H9 (cell line): ENCODE data around the gene VCAN. TPM values are rescaled to one million over a fixed set of nuclear protein-coding genes. Genes with fewer than 3 reads are reported as not detected.

Experiments used
- DNase-seq: peaks from one replicate; pipeline ENCODE4 v3.0.0-alpha.2; 2017
- H2AFZ ChIP-seq: one replicate; pipeline ENCODE4 v1.6.1; 2013; ENCODE audit warnings: mild to moderate bottlenecking, low read length, control low read depth, moderate library complexity
- H2AK5ac ChIP-seq: 2 replicates; pipeline ENCODE4 v1.6.1; 2013; ENCODE audit warnings: low read length, control low read depth, mixed read lengths; ENCODE audit not compliant: insufficient read length
- H2BK120ac ChIP-seq: one replicate; pipeline ENCODE4 v1.6.1; 2013; ENCODE audit warnings: low read depth, mild to moderate bottlenecking, low read length, control low read depth, inconsistent platforms; ENCODE audit not compliant: poor library complexity, severe bottlenecking
- H2BK12ac ChIP-seq: 2 replicates; pipeline ENCODE4 v1.6.1; 2013; ENCODE audit warnings: low read length, control low read depth, mixed read lengths, low read depth; ENCODE audit not compliant: insufficient read length
- H2BK15ac ChIP-seq: 2 replicates; pipeline ENCODE4 v1.6.1; 2013; ENCODE audit warnings: low read depth, low read length, control low read depth
- H2BK20ac ChIP-seq: one replicate; pipeline ENCODE4 v1.6.1; 2013; ENCODE audit warnings: low read depth, mild to moderate bottlenecking, low read length, control low read depth, inconsistent platforms; ENCODE audit not compliant: poor library complexity, severe bottlenecking
- H2BK5ac ChIP-seq: 2 replicates; pipeline ENCODE4 v1.6.1; 2013; ENCODE audit warnings: low read length, control low read depth, mixed read lengths; ENCODE audit not compliant: insufficient read length
- H3K14ac ChIP-seq: 2 replicates; pipeline ENCODE4 v1.6.1; 2013; ENCODE audit warnings: low read length, control low read depth; ENCODE audit not compliant: insufficient read depth
- H3K18ac ChIP-seq: 2 replicates; pipeline ENCODE4 v1.6.1; 2013; ENCODE audit warnings: low read depth, mild to moderate bottlenecking, mixed read lengths, low read length, control low read depth; ENCODE audit not compliant: insufficient read length
- H3K23ac ChIP-seq: 2 replicates; pipeline ENCODE4 v1.6.1; 2013; ENCODE audit warnings: low read length, control low read depth, mixed read lengths, low read depth; ENCODE audit not compliant: insufficient read length
- H3K23me2 ChIP-seq: 2 replicates; pipeline ENCODE4 v1.6.1; 2013; ENCODE audit warnings: low read depth, mild to moderate bottlenecking, mixed read lengths, low read length, control low read depth; ENCODE audit not compliant: insufficient read length, poor library complexity, severe bottlenecking
- H3K27ac ChIP-seq: 2 replicates; pipeline ENCODE4 v1.5.1; 2013; ENCODE audit warnings: low read length, control low read depth, mixed read lengths, low read depth; ENCODE audit not compliant: insufficient read length
- H3K27me3 ChIP-seq: 2 replicates; pipeline ENCODE4 v1.6.1; 2013; ENCODE audit warnings: low read length, control low read depth, inconsistent platforms; ENCODE audit not compliant: insufficient read depth
- H3K4ac ChIP-seq: 2 replicates; pipeline ENCODE4 v1.6.1; 2013; ENCODE audit warnings: low read depth, mild to moderate bottlenecking, control low read depth, inconsistent platforms, low read length, moderate library complexity
- H3K4me1 ChIP-seq: 2 replicates; pipeline ENCODE4 v1.6.1; 2013; ENCODE audit warnings: low read length, control low read depth, inconsistent platforms; ENCODE audit not compliant: insufficient read depth
- H3K4me2 ChIP-seq: 2 replicates; pipeline ENCODE4 v1.6.1; 2013; ENCODE audit warnings: low read length, control low read depth, mixed read lengths; ENCODE audit not compliant: insufficient read length, insufficient read depth
- H3K56ac ChIP-seq: 2 replicates; pipeline ENCODE4 v1.6.1; 2013; ENCODE audit warnings: low read depth, mild to moderate bottlenecking, mixed read lengths, low read length, control low read depth; ENCODE audit not compliant: insufficient read length
- H3K79me1 ChIP-seq: 2 replicates; pipeline ENCODE4 v1.6.1; 2013; ENCODE audit warnings: low read depth, mild to moderate bottlenecking, moderate library complexity, low read length, control low read depth, inconsistent platforms; ENCODE audit not compliant: insufficient read depth, poor library complexity, severe bottlenecking
- H3K79me2 ChIP-seq: 2 replicates; pipeline ENCODE4 v1.6.1; 2013; ENCODE audit warnings: low read length, control low read depth, inconsistent platforms; ENCODE audit not compliant: insufficient read depth
- H3K9ac ChIP-seq: 2 replicates; pipeline ENCODE4 v1.6.1; 2013; ENCODE audit warnings: low read length, control low read depth, mixed read lengths; ENCODE audit not compliant: insufficient read length; ENCODE audit errors: extremely low read depth
- H3K9me3 ChIP-seq: one replicate; pipeline ENCODE4 v1.6.1; 2013; ENCODE audit warnings: low read depth, low read length, inconsistent platforms; ENCODE audit not compliant: control insufficient read depth
- H3T11ph ChIP-seq: one replicate; pipeline ENCODE4 v1.6.1; 2013; ENCODE audit warnings: mild to moderate bottlenecking, low read length, control low read depth, inconsistent platforms
- H4K20me1 ChIP-seq: one replicate; pipeline ENCODE4 v1.6.1; 2013; ENCODE audit not compliant: control insufficient read depth, insufficient read length, insufficient read depth
- H4K5ac ChIP-seq: 2 replicates; pipeline ENCODE4 v1.6.1; 2013; ENCODE audit warnings: low read depth, mild to moderate bottlenecking, mixed read lengths, low read length, control low read depth; ENCODE audit not compliant: insufficient read length
- H4K8ac ChIP-seq: replicated peaks from 2 replicates; pipeline ENCODE4 v1.6.1; 2013; ENCODE audit warnings: low read length, control low read depth, mixed read lengths, low read depth; ENCODE audit not compliant: insufficient read length
- H4K91ac ChIP-seq: 2 replicates; pipeline ENCODE4 v1.6.1; 2013; ENCODE audit warnings: low read depth, mild to moderate bottlenecking, moderate library complexity, mixed read lengths, low read length, control low read depth; ENCODE audit not compliant: insufficient read length
- H3K27ac Mint-ChIP-seq, 3 experiments: 2 replicates in 2 of 3; 3 replicates in 1 of 3; pipeline ENCODE4 v1.8.0; 2020 to 2021; ENCODE audit warnings: mixed read lengths in 3 of 3, mild to moderate bottlenecking in 1 of 3, moderate library complexity in 1 of 3
- H3K27me3 Mint-ChIP-seq: 2 replicates; pipeline ENCODE4 v1.8.0; 2021; ENCODE audit warnings: low read depth, mild to moderate bottlenecking, moderate library complexity, mixed read lengths
- H3K36me3 Mint-ChIP-seq, 3 experiments: 2 replicates in 2 of 3; 3 replicates in 1 of 3; pipeline ENCODE4 v1.8.0; 2020 to 2021; ENCODE audit warnings: low read depth in 3 of 3, mixed read lengths in 3 of 3; ENCODE audit not compliant: insufficient read depth in 1 of 3
- H3K4me1 Mint-ChIP-seq, 2 experiments: 2 replicates each; pipeline ENCODE4 v1.8.0; 2020; ENCODE audit warnings: mixed read lengths in 2 of 2
- H3K4me3 Mint-ChIP-seq, 2 experiments: 2 replicates in 1 of 2; 3 replicates in 1 of 2; pipeline ENCODE4 v1.8.0; 2020 to 2021; ENCODE audit warnings: mild to moderate bottlenecking in 2 of 2, mixed read lengths in 2 of 2, moderate library complexity in 1 of 2
- H3K9me3 Mint-ChIP-seq, 2 experiments: 2 replicates in 1 of 2; 3 replicates in 1 of 2; pipeline ENCODE4 v1.8.0; 2020; ENCODE audit warnings: mild to moderate bottlenecking in 2 of 2, mixed read lengths in 2 of 2, moderate library complexity in 1 of 2
- WGBS: extraction: QIAGEN DNeasy Blood & Tissue Kit; methylation state at CpG from one replicate; pipeline ENCODE4 v1.1.7; 2013; ENCODE audit warnings: missing lambda C conversion rate, low lambda C conversion rate, mixed read lengths; ENCODE audit not compliant: insufficient read length; ENCODE audit errors: extremely low coverage; 5-methylcytosine and 5-hydroxymethylcytosine counted together
- total RNA-seq: library from RNA; stranded (reverse); gene quantifications from 2 replicates; pipeline ENCODE4 v1.2.1, GENCODE V29; 2021
- TF ChIP-seq, protein P1 (sequence below): fragments of 200-600 bp; sonication (generic); conservative IDR thresholded peaks from 3 replicates; pipeline ENCODE4 v1.8.0; 2021; ENCODE audit warnings: antibody characterized with exemption, mild to moderate bottlenecking

Gene VCAN
- total RNA-seq, 1 experiment from 2014 or later, result 278 TPM

GRCh38 chr5:83513491-83513890, 41.9 kb downstream of the VCAN start:
- TF ChIP-seq, protein P1, sequence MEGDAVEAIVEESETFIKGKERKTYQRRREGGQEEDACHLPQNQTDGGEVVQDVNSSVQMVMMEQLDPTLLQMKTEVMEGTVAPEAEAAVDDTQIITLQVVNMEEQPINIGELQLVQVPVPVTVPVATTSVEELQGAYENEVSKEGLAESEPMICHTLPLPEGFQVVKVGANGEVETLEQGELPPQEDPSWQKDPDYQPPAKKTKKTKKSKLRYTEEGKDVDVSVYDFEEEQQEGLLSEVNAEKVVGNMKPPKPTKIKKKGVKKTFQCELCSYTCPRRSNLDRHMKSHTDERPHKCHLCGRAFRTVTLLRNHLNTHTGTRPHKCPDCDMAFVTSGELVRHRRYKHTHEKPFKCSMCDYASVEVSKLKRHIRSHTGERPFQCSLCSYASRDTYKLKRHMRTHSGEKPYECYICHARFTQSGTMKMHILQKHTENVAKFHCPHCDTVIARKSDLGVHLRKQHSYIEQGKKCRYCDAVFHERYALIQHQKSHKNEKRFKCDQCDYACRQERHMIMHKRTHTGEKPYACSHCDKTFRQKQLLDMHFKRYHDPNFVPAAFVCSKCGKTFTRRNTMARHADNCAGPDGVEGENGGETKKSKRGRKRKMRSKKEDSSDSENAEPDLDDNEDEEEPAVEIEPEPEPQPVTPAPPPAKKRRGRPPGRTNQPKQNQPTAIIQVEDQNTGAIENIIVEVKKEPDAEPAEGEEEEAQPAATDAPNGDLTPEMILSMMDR, result no peak
- DNase-seq, result no peak
- no peak overlapping the region for H3K4ac ChIP-seq
- no peaks in the 10 kb centered on the region for H3K79me1 ChIP-seq
- no peak overlapping the region for H4K8ac ChIP-seq
- H2BK12ac ChIP-seq, result no peak overlapping the region
- no peak overlapping the region for H2AFZ ChIP-seq
- no peak overlapping the region for H2BK5ac ChIP-seq
- H3K27me3 ChIP-seq, result no peaks in the 10 kb centered on the region
- no peak overlapping the region for H3K27ac ChIP-seq
- H4K5ac ChIP-seq, result no peak overlapping the region
- Mint-ChIP-seq H3K27me3 (no peaks in the 10 kb centered on the region), H3K9me3 (no peaks in the 10 kb centered on the region), H3K4me3 (no peak overlapping the region), H3K27ac (no peak overlapping the region), H3K36me3 (peaks cover 15 to 66% (median 33%) of the 10 kb centered on the region in 3 experiments; a peak in 6 of 7 replicates), H3K4me1 (peaks cover 0 to 5% of the 10 kb centered on the region in 2 experiments; a peak in 1 of 4 replicates)
- H3K4me2 ChIP-seq, result no peak overlapping the region
- no peak overlapping the region for H3K14ac ChIP-seq
- no peak overlapping the region for H2BK15ac ChIP-seq
- no peaks in the 10 kb centered on the region for H3K9me3 ChIP-seq
- H3T11ph ChIP-seq, result no peak overlapping the region
- WGBS, result no CpG with 5 or more reads among the region's 3 CpGs
- H4K20me1 ChIP-seq, result no peaks in the 10 kb centered on the region
- no peaks in the 10 kb centered on the region; the same call in 1 of the 2 replicates for H3K79me2 ChIP-seq
- H2AK5ac ChIP-seq, result no peak overlapping the region
- H3K4me1 ChIP-seq, result no peaks in the 10 kb centered on the region
- H3K56ac ChIP-seq, result no peak overlapping the region
- no peak overlapping the region for H2BK20ac ChIP-seq
- no peak overlapping the region for H4K91ac ChIP-seq
- H3K23ac ChIP-seq, result no peak overlapping the region
- H2BK120ac ChIP-seq, result no peak overlapping the region
- H3K9ac ChIP-seq, result no peak overlapping the region
- no peak overlapping the region for H3K18ac ChIP-seq
- no peaks in the 10 kb centered on the region for H3K23me2 ChIP-seq
